Measurements from ENCODE around the gene BTK. TPM values are rescaled to one million over a fixed set of nuclear protein-coding genes. Genes with fewer than 3 reads are reported as not detected.
A peak's percentile ranks its signal among the peaks of the same experiment; 100 is the strongest.

The BTK gene
- total RNA-seq, 1 donor from 2014 or later, result under 0.01 TPM

- TF ChIP-seq, protein P1, sequence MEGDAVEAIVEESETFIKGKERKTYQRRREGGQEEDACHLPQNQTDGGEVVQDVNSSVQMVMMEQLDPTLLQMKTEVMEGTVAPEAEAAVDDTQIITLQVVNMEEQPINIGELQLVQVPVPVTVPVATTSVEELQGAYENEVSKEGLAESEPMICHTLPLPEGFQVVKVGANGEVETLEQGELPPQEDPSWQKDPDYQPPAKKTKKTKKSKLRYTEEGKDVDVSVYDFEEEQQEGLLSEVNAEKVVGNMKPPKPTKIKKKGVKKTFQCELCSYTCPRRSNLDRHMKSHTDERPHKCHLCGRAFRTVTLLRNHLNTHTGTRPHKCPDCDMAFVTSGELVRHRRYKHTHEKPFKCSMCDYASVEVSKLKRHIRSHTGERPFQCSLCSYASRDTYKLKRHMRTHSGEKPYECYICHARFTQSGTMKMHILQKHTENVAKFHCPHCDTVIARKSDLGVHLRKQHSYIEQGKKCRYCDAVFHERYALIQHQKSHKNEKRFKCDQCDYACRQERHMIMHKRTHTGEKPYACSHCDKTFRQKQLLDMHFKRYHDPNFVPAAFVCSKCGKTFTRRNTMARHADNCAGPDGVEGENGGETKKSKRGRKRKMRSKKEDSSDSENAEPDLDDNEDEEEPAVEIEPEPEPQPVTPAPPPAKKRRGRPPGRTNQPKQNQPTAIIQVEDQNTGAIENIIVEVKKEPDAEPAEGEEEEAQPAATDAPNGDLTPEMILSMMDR (IDR thresholded peaks at IDR 0.05; ENCODE audit: insufficient read depth, low read length, severe bottlenecking), result no peak
- H3K27me3 ChIP-seq (ENCODE audit: control insufficient read depth, insufficient read depth, low read length), result no peaks in the 10 kb centered on the region
- H3K4me3 ChIP-seq (ENCODE audit: low read depth, low read length), result peak overlapping the region; percentile 54
- FAIRE-seq, result no peak
- DNase-seq (ENCODE audit: low read depth), result no peak
- H3K36me3 ChIP-seq (ENCODE audit: control insufficient read depth, insufficient read depth, low read length), result no peaks in the 10 kb centered on the region
These were observed 32.2 kb upstream of the BTK start for GRCh38 chrX:101417981-101418841.

- no peak overlapping the region for H3K4me3 ChIP-seq (ENCODE audit: low read depth, low read length)
- no peak for FAIRE-seq
- no peak for DNase-seq (ENCODE audit: low read depth)
These were observed 31.2 kb upstream of the BTK start for GRCh38 chrX:101417190-101417589.

GRCh38 chrX:101416691-101417090, 30.7 kb upstream of the BTK start:
- no peak for FAIRE-seq

More at GRCh38 chrX:101417190-101417589, 31.2 kb upstream of the BTK start:
- Histone ChIP-seq H3K27me3 (ENCODE audit: control insufficient read depth, insufficient read depth, low read length) (no peaks in the 10 kb centered on the region), H3K36me3 (ENCODE audit: control insufficient read depth, insufficient read depth, low read length) (peaks cover 1% of the 10 kb centered on the region)
- TF ChIP-seq, protein P1 (IDR thresholded peaks at IDR 0.05; ENCODE audit: insufficient read depth, low read length, severe bottlenecking), result no peak

DNA sequence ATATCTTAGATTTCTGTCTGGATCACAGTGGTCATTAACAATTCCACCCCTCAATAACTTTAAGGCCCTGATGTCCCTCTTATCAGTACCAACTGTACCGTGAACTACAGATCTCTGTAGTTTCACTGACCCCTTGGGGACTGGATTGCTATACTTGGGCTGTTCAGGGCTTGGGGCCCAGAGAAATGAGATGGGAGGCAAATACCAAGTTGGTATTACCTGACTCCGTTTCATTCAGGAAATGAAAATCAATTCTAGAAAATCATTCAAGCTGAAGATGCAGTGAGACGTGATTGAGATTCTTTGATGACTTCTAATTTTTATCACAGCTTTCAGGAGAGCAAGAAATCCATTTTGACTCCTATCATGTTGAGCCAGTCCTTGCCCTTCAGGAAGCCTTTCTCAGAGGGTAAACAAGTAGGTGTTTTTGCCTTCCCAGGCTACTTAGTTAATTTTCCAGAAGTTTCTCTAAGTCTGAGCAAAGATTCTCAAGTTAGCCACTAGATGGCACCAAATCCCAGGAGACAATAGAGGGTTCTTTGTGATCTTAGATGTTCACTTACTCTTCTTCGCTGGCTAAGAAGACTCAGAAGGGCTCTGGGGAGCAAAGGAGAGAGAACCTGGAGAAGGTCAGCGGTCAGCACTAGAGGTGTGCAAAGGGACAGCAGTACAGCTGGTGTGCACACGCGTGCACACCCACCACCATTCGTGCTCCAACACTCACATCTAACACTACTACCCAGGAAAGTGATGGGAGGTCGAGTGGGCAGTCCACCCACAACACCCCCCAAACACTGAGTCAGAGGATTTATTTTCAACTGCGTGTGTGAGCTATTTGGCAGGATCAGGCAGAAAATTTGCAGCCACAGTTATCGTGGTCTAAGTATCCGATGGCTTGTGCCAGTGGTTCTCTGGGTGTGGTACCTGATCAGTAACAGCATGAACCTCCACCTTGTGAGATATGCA, 29.5 kb upstream of the BTK start:
- TF ChIP-seq, protein P1 (IDR thresholded peaks at IDR 0.05; ENCODE audit: insufficient read depth, low read length, severe bottlenecking), result peak; percentile 62
- FAIRE-seq (no peak), DNase-seq (ENCODE audit: low read depth) (peak; percentile 70)
- no peak overlapping the region for H3K4me3 ChIP-seq (ENCODE audit: low read depth, low read length)
- no peaks in the 10 kb centered on the region for H3K27me3 ChIP-seq (ENCODE audit: control insufficient read depth, insufficient read depth, low read length)
- peaks cover 1% of the 10 kb centered on the region for H3K36me3 ChIP-seq (ENCODE audit: control insufficient read depth, insufficient read depth, low read length)

More at GRCh38 chrX:101416691-101417090, 30.7 kb upstream of the BTK start:
- TF ChIP-seq, protein P1 (IDR thresholded peaks at IDR 0.05; ENCODE audit: insufficient read depth, low read length, severe bottlenecking), result no peak
- no peaks in the 10 kb centered on the region for H3K27me3 ChIP-seq (ENCODE audit: control insufficient read depth, insufficient read depth, low read length)
- no peak overlapping the region for H3K4me3 ChIP-seq (ENCODE audit: low read depth, low read length)
- H3K36me3 ChIP-seq (ENCODE audit: control insufficient read depth, insufficient read depth, low read length), result peaks cover 1% of the 10 kb centered on the region
- no peak for DNase-seq (ENCODE audit: low read depth)

- DNase-seq (ENCODE audit: low read depth) (no peak), FAIRE-seq (no peak)
- peaks cover 1% of the 10 kb centered on the region for H3K36me3 ChIP-seq (ENCODE audit: control insufficient read depth, insufficient read depth, low read length)
- no peak overlapping the region for H3K4me3 ChIP-seq (ENCODE audit: low read depth, low read length)
- H3K27me3 ChIP-seq (ENCODE audit: control insufficient read depth, insufficient read depth, low read length), result no peaks in the 10 kb centered on the region
- TF ChIP-seq, protein P1 (IDR thresholded peaks at IDR 0.05; ENCODE audit: insufficient read depth, low read length, severe bottlenecking), result no peak
These were observed 26.0 kb upstream of the BTK start for GRCh38 chrX:101411984-101412383.
